Nephron (organoid): ENCODE measurements around the gene LRP5.

Source experiments
- H3K27ac Mint-ChIP-seq, 3 experiments: 2 replicates each; pipeline ENCODE4 v1.8.0; 2020; ENCODE audit warnings: mixed read lengths in 3 of 3, mild to moderate bottlenecking in 2 of 3, moderate library complexity in 1 of 3
- H3K27me3 Mint-ChIP-seq: 2 replicates; pipeline ENCODE4 v1.8.0; 2021; ENCODE audit warnings: low read depth, mild to moderate bottlenecking, moderate library complexity, mixed read lengths
- H3K36me3 Mint-ChIP-seq: 2 replicates; pipeline ENCODE4 v1.8.0; 2020; ENCODE audit warnings: low read depth, mixed read lengths
- H3K4me1 Mint-ChIP-seq: 2 replicates; pipeline ENCODE4 v1.8.0; 2020; ENCODE audit warnings: mixed read lengths
- H3K4me3 Mint-ChIP-seq, 3 experiments: 2 replicates each; pipeline ENCODE4 v1.8.0; 2020; ENCODE audit warnings: mild to moderate bottlenecking in 3 of 3, mixed read lengths in 3 of 3, moderate library complexity in 2 of 3
- H3K9me3 Mint-ChIP-seq: 2 replicates; pipeline ENCODE4 v1.8.0; 2020; ENCODE audit warnings: mixed read lengths
- CTCF ChIP-seq, 3 experiments: fragments of 200-600 bp; sonication (generic); IDR thresholded peaks; one replicate each; pipeline ENCODE4 v1.5.0; 2021; ENCODE audit warnings: antibody characterized with exemption in 3 of 3; ENCODE audit not compliant: unreplicated experiment in 3 of 3

LRP5 gene

DNA sequence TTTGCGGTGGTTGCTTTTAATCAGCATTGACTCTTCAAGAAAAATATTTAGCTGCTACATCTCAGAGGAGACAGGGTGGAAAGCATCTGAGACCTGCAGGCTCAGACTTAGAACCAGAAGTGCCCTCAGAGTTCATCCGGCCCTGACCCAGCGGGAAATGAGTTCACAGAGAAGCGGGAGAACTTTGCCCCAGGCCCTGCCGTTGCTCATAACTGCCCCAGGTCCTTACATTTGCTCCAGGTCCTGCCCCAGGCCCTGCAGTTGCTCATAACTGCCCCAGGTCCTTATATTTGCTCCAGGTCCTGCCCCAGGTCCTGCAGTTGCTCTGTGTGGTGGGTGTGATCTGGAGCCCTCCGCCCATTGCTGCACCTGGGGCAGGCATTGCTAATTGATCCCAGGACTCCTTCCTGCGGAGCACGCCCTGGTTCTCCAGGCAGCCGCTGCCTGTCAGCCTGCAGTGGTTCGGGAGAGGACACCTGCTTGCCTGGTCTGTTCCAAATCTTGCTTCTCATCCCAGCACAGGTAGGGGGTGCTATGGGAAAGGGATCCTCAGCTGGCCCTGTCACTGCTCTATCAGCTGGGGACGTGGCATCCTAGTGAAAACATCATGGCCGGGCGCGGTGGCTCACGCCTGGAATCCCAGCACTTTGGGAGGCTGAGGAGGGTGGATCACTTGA is 90.1 kb downstream of the LRP5 start:
- Mint-ChIP-seq H3K4me1 (peaks cover 36% of the 10 kb centered on the region), H3K9me3 (no peaks in the 10 kb centered on the region), H3K27me3 (no peaks in the 10 kb centered on the region), H3K36me3 (peaks cover 39% of the 10 kb centered on the region), H3K4me3 (no peak overlapping the region), H3K27ac (peak overlapping the region; percentile 29 to 57 (median 44))
- TF ChIP-seq CTCF (IDR thresholded peaks at IDR 0.05; ENCODE audit: unreplicated experiment in 3 of 3) = no peak

DNA sequence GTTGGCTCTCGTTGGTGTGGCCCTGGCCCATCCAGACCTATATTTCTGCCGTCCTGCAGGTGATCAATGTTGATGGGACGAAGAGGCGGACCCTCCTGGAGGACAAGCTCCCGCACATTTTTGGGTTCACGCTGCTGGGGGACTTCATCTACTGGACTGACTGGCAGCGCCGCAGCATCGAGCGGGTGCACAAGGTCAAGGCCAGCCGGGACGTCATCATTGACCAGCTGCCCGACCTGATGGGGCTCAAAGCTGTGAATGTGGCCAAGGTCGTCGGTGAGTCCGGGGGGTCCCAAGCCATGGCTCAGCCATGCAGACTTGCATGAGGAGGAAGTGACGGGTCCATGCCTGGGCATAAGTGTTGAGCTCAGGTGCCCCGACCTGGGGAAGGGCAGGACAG is 91.0 kb downstream of the LRP5 start:
- Mint-ChIP-seq H3K36me3 (peaks cover 45% of the 10 kb centered on the region), H3K4me3 (no peak overlapping the region), H3K9me3 (no peaks in the 10 kb centered on the region), H3K27me3 (no peaks in the 10 kb centered on the region), H3K27ac (no peak overlapping the region), H3K4me1 (peaks cover 29% of the 10 kb centered on the region)
- no peak for TF ChIP-seq CTCF (IDR thresholded peaks at IDR 0.05; ENCODE audit: unreplicated experiment in 3 of 3)

DNA sequence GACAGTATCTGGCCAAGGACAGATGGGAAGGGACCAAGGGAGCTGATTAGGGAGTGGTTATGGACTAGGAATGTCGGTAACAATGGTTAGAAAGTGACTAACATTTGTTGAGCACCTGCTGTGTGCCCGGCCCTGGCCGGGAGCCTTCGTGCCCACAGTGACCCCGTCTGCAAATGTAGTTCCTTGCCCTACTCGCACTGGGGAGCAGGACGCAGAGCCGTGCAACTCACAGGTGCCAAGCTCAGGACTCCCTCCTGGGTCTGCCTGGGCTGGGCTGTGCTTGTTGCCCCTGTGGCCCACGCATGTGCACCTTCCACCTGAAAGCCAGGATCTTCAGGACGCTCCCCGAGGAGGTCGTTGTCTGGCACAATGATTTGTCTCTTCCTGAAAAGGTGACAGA is 91.4 kb downstream of the LRP5 start:
- H3K4me3 Mint-ChIP-seq = no peak overlapping the region
- TF ChIP-seq CTCF (IDR thresholded peaks at IDR 0.05; ENCODE audit: unreplicated experiment in 3 of 3) = no peak
- H3K9me3 Mint-ChIP-seq = no peaks in the 10 kb centered on the region
- peaks cover 49% of the 10 kb centered on the region for H3K36me3 Mint-ChIP-seq
- peaks cover 29% of the 10 kb centered on the region for H3K4me1 Mint-ChIP-seq
- H3K27ac Mint-ChIP-seq = no peak overlapping the region
- H3K27me3 Mint-ChIP-seq = no peaks in the 10 kb centered on the region

GRCh38 chr11:68406324-68407313 is 94.2 kb downstream of the LRP5 start:
- H3K27ac Mint-ChIP-seq = no peak overlapping the region
- no peaks in the 10 kb centered on the region for H3K27me3 Mint-ChIP-seq
- H3K36me3 Mint-ChIP-seq = peaks cover 58% of the 10 kb centered on the region
- H3K9me3 Mint-ChIP-seq = no peaks in the 10 kb centered on the region
- TF ChIP-seq CTCF (IDR thresholded peaks at IDR 0.05; ENCODE audit: unreplicated experiment in 3 of 3) = no peak
- peaks cover 14% of the 10 kb centered on the region for H3K4me1 Mint-ChIP-seq
- no peak overlapping the region for H3K4me3 Mint-ChIP-seq

DNA sequence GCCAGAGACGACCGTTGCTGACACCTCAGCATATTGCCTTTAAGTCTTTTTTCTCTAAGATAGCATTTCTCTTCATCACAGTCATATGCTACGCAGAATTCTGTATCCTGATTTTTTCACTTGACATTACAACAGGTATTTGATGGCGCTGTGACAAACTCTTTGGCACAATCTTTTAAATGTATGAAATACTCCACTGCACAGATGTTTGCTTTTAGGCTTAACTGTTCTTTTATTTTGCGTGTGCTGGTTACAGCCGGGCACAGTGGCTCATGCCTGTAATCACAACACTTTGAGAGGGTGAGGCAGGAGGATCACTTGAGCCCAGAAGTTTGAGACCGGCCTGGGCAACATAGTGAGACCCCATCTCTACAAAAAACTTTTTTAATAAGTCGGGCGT is 96.1 kb downstream of the LRP5 start:
- Mint-ChIP-seq H3K36me3 (peaks cover 62% of the 10 kb centered on the region), H3K4me3 (no peak overlapping the region), H3K27ac (no peak overlapping the region), H3K4me1 (peaks cover 11% of the 10 kb centered on the region), H3K27me3 (no peaks in the 10 kb centered on the region), H3K9me3 (no peaks in the 10 kb centered on the region)
- TF ChIP-seq CTCF (IDR thresholded peaks at IDR 0.05; ENCODE audit: unreplicated experiment in 3 of 3) = no peak
